ENCODE measurements around the gene TLE3.

The TLE3 gene

GRCh38 chr15:70014860-70015490 is 82.7 kb downstream of the TLE3 start:
- FAIRE-seq = no peak
- TF ChIP-seq CTCF (IDR thresholded peaks at IDR 0.05; ENCODE audit: insufficient read depth, missing control alignments) = no peak

GRCh38 chr15:70014331-70014730 is 83.4 kb downstream of the TLE3 start:
- FAIRE-seq (no peak), DNase-seq (ENCODE audit: insufficient read length, low spot score) (no peak)
- no peak for TF ChIP-seq CTCF (IDR thresholded peaks at IDR 0.05; ENCODE audit: insufficient read depth, missing control alignments)

More at GRCh38 chr15:70014860-70015490, 82.7 kb downstream of the TLE3 start:
- DNase-seq (ENCODE audit: insufficient read length, low spot score) = no peak

GRCh38 chr15:70013656-70014313 is 83.9 kb downstream of the TLE3 start:
- DNase-seq (ENCODE audit: insufficient read length, low spot score) (no peak), FAIRE-seq (no peak)
- TF ChIP-seq CTCF (IDR thresholded peaks at IDR 0.05; ENCODE audit: insufficient read depth, missing control alignments) = no peak

- DNase-seq (ENCODE audit: insufficient read length, low spot score) (no peak), FAIRE-seq (no peak)
- TF ChIP-seq CTCF (IDR thresholded peaks at IDR 0.05; ENCODE audit: insufficient read depth, missing control alignments) = no peak
These were observed 84.8 kb downstream of the TLE3 start for GRCh38 chr15:70012895-70013294.

- DNase-seq (ENCODE audit: insufficient read length, low spot score) (no peak), FAIRE-seq (no peak)
- no peak for TF ChIP-seq CTCF (IDR thresholded peaks at IDR 0.05; ENCODE audit: insufficient read depth, missing control alignments)
These were observed 88.9 kb downstream of the TLE3 start for GRCh38 chr15:70008697-70009290.

GRCh38 chr15:70006259-70007147 is 91.2 kb downstream of the TLE3 start:
- DNase-seq (ENCODE audit: insufficient read length, low spot score) (no peak), FAIRE-seq (no peak)
- no peak for TF ChIP-seq CTCF (IDR thresholded peaks at IDR 0.05; ENCODE audit: insufficient read depth, missing control alignments)
